HT1080 (cell line): ENCODE data around the gene KHNYN. TPM values are rescaled to one million over a fixed set of nuclear protein-coding genes. Genes with fewer than 3 reads are reported as not detected.
"Not testable (repeated sequence)": the region's sequence is repeated elsewhere in the genome, so short reads cannot be mapped to it uniquely, and the experiment has no call there.

Experiments used
- DNase-seq: peaks from one replicate; pipeline ENCODE4 v3.0.0-alpha.2; 2015; ENCODE audit warnings: low read depth
- total RNA-seq: library from RNA; depleted of rRNA; stranded (reverse); fragments of >200 nt; shearing (Covaris generic); gene quantifications from 2 replicates; pipeline ENCODE4 v1.2.3, GENCODE V29; 2014

Gene KHNYN
- total RNA-seq, 1 experiment from 2014 or later, result 20.8 TPM

- DNase-seq, result no peak
These were observed 7.4 kb downstream of the KHNYN start for GRCh38 chr14:24437020-24437735.

DNA sequence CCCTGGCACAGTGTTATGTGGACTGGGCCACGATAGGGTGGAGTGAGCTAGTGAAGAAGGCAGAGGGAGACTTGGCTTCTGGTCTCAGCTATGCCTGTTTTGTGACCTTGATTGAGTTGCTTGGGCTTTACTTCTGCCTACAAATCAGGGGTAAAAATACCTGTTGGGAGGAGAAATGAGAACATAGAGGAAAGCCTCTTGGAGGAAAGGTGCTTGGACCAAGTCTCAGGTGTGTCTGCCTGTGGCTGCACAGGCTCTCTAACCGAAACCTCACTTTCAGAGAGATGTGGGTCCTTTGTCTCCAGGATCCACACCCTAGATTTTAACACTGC lies 7.9 kb downstream of the KHNYN start:
- no peak for DNase-seq

DNA sequence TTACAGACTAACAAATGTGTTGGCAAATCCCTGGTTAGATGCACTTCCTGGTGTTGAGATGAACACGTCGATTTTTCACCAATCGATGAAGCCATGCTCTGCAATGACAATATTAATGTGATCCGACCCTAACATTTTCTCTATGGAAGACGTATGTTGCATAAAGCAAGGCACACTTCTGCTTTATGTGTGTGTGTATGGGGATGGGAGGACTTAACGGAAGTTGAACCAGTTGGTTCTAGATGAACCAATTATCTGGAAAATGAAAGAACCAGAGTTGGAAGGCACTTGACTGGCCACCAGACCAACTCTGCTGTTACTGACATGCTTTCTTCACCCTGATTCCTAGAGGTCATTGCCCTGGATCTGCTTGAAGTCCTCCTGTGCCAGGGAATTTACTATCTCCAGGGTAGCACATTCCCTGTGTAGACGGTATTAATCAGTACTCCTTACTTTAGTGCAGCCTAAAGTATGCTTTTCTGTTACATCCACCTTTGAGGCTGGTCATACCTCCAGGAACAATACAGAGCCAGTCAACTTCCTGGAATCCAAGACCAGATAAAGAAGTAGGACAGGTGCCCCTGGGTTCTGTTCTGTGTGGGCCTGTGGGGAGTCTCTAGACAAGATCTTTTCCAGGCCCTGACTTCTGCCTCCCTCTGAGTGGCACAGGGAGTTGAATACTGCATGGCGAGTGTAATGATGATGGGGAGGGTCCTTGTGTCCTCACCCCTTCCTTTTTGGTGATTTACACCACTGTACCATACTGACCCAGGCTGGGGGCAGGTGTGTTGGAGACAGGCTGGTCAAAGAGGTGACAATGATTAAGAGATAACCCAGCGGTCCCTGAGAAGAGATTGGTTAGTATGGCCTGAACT lies 8.7 kb downstream of the KHNYN start:
- DNase-seq, result no peak

- DNase-seq, result no peak
These were observed 9.5 kb downstream of the KHNYN start for GRCh38 chr14:24439257-24439656.

- no peak for DNase-seq
These were observed 10.3 kb downstream of the KHNYN start for GRCh38 chr14:24439830-24440605.

GRCh38 chr14:24440606-24441399 lies 11.0 kb downstream of the KHNYN start:
- DNase-seq, result no peak

DNA sequence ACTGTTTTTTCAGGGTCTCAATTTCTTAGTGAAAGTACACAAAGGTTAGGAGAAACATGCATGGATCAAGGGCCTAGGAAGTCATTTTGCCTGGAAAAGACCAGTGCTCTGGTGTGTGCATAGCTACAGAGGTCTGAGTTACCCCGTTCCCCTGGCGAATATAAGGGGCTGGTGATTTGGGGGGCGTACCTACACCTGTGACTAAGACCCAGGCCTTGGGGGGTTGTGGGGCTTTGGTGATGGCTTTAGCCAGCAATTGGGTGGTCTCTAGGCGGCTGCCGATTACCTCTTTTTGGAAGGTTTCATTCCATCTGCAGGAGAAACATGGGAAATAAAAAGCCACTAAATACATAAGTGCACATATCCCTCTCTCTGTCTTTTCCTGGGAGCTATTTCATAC lies 11.7 kb downstream of the KHNYN start:
- no peak for DNase-seq

- DNase-seq, result no peak
These were observed 12.1 kb downstream of the KHNYN start for GRCh38 chr14:24441904-24442239.

DNA sequence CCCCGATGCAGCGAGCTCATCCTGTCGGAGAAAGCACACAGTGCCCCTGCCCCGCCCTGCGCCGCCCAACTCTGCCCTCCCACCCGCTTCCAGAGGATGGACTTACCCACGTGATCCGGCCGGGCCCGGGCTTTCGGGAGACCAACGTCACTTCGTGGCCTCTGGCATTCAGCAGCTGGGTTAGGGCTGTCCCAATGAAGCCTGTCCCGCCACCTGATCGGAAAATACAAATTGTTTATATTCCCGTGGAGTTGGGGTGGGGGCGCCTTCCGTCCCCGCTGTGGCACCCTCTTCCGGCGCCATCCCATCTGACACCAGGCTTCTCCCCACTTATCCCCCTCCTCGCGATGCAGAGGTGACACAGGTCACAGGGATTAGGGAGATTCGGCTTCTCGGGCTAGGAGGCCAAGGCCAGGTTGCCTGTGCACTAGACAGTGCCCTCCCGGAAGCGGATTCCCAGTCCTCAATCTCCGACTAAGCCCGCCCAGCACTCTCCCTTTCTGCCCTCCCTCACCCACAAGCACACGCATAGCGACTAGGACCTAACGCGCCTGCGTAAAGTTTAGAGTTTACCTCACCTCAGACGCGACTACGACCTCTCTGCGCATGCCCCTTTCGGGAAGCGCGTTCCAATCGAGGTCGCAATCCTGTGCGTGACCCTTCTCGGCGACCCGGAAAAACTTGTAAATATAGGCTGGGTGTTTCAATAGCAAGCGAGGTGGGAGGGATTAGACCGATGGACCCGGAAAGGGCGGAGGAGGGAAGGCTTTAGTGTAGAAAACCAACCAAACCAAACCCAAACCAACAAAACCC lies 12.7 kb downstream of the KHNYN start, which contains the start of gene SDR39U1:
SDR39U1 (minus strand) TSS at position 537 of the 813 bp plus-strand sequence; CDS start at position 530, 7 bp downstream.
- DNase-seq, result peak; percentile 98

DNA sequence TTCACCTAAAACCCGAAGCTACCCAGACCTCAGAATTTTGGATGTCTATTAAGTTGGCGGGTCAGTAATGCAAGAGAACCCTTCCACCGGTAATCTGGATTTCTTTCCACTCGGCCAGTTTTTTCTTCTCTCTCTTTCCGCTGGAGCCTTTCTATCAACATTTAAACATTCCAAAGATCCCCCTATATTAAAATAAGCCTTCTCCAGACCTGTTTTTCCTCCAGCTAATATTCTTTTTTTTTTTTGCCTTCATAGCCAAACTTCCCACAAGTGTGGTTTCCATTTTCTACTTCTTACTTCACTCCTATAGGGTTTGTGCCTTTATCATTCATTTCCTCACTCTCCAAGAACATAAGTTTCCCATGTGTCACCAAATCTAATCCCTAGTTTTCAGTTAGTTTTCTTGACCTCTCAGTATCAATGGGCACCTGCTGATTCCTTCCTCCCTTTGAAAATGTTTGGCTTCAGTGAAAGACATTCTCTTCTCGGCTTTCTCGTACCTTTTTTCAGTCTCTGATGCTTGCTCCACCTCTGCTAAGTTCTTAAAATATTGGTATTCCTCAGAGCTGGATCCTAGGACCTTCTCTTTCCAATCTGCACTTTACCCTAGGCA lies 13.4 kb downstream of the KHNYN start:
- DNase-seq, result no peak

DNA sequence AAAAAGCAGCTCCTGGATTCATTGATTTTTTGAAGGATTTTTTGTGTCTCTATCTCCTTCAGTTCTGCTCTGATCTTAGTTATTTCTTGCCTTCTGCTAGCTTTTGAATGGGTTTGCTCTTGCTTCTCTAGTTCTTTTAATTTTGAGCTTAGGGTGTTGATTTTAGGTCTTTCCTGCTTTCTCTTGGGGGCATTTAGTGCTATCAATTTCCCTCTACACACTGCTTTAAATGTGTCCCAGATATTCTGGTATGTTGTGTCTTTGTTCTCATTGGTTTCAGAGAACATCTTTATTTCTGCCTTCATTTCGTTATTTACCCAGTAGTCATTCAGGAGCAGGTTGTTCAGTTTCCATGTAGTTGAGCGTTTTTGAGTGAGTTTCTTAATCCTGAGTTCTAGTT lies 21.1 kb downstream of the KHNYN start:
- DNase-seq, result not testable (repeated sequence)

GRCh38 chr14:24456980-24457379 lies 27.2 kb downstream of the KHNYN start:
- no peak for DNase-seq

GRCh38 chr14:24458736-24459135 lies 29.0 kb downstream of the KHNYN start:
- no peak for DNase-seq

GRCh38 chr14:24459331-24459730 lies 29.6 kb downstream of the KHNYN start:
- no peak for DNase-seq

DNA sequence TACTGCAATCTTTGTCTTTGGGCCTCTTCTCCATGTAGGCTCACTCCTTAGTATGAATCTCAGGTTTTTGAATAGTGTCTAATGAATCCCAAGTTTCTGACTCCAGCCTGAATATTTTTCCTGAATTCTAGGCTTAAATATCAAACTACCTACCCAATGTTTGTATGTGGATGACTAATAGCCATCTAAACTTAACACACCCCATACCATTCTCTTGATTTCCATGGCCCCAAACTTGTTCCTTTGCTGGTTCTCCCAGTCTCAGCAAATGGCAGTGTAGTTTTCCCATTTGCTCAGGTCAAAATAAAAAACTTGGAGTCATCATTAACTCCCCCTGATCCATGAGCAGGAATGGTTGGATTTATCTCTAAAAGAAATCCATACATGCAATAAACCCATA lies 31.6 kb downstream of the KHNYN start:
- no peak for DNase-seq

DNA sequence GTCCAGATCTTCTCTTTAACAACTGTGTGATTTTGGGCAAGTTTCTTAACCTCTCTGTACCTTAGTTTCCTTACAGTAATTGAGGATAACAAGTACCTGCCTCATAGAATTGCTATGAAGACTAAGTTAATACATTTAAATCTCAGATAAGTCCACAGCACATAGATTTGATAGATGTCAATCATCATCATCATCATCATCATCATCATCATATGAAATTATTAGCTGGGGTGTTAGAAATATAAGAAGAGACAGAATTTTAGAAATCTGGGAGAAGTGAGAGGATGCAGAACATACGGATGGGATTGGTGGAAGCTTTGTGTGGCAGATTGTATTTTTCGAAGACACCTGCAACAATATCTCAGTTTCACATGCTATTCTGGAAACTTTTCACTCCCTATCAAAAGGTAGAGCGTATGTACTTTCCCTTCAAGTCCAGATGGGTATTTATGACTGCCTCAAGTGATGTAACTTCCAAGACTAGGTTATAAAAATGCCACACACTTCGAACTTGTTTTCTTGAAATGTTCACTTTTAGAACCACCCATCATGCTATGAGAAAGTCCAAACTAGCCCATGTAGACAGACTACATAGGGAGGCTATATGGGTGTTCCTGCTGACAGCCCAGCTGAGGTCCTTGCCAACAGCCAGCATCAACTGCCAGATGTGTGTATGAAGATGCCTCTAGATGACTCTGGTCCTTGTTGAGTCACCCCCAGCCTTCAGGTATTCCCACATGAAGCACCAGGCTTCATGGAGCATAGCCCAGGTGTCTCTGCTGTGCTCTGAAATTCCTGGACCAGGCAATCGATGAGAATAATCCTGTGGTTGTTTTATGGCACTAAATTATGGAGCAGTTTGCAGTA lies 33.5 kb downstream of the KHNYN start:
- DNase-seq, result no peak

DNA sequence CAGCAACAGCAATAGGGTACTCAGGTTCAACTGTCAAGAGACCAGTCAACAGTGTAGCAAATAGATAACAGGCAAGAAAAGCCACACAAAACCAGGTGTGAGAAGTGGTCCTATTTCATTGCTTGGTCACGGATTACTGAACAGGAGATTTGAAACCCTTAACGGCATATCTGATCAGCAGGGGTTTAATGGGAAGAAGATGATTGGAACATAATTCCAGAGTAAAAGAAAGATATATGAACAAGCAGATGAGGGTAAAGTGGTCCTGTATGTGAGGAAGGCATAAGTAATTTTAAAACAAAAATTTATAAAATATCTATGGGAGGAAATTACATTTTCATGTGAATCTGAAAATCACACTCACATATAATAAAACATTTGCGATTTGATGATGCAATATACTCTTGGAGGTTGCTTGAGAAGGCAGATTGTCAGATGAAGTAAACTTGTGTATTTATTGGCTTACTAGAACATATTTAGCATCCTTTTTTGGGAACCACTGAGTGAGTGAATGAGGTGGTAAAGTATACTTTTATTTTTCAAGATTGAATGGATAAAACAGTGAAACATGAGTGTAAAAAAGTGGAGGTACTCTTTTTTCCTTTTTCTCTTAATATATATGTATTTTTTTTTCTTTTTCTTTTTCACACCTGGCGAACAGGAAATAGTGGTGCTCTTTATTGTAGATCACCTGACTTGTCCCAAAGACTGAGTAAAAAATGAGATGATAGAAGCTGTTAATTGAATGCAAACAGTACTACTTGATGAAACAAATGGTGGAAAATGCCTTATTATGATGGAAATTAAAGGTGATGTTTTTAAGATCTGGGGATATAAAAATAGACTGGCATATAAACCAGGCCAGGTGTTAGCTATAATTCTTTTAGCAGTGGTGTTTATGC lies 34.4 kb downstream of the KHNYN start:
- DNase-seq, result no peak

DNA sequence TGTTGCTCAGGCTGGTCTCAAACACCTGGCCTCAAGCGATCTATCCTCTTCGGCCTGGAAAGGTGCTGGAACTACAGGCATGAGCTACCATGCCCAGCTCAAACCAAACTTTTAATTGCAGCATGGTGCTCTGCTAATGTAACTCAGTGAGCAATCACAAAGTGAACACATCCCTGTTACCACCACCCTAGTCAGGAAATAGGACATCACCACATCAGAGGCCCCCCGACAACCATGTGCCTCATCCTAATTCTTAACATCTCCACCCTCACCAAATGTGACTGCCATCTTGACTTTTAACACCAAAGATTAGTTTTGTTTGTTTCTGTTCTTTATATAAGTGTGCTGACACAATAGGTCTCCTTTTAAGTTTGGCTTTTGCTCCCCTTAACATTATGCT lies 35.6 kb downstream of the KHNYN start:
- DNase-seq, result no peak
